ENCODE results near the gene CBY3. TPM values are rescaled to one million over a fixed set of nuclear protein-coding genes. Genes with fewer than 3 reads are reported as not detected.
A peak's percentile ranks its signal among the peaks of the same experiment; 100 is the strongest.

CBY3 gene
- total and polyA plus RNA-seq, 2 of the 13 experiments (the other 11 are each of a cell fraction or from before 2014, with no cell fraction given) = not detected

GRCh38 chr5:179680780-179681401, at the start of gene CBY3 (continued):
- TF ChIP-seq ZKSCAN8 (CRISPR knock-in tag; IDR thresholded peaks at IDR 0.05; ENCODE audit: borderline replicate concordance) (peak; percentile 97), SNAPC2 (CRISPR knock-in tag; IDR thresholded peaks at IDR 0.05) (no peak), FOXC1 (CRISPR knock-in tag; IDR thresholded peaks at IDR 0.05; ENCODE audit: borderline replicate concordance) (peak; percentile 9; the same call in 1 of the 2 replicates), MXI1 (IDR thresholded peaks at IDR 0.05; ENCODE audit: borderline replicate concordance, low read depth, low read length) (peak; percentile 2; the same call in 1 of the 3 replicates), KDM5A (IDR thresholded peaks at IDR 0.05; ENCODE audit: borderline replicate concordance, low read length) (no peak), GATA4 (IDR thresholded peaks at IDR 0.05; ENCODE audit: borderline replicate concordance, low read depth) (peak; percentile 21; the same call in 1 of the 2 replicates), ZNF646 (CRISPR knock-in tag; IDR thresholded peaks at IDR 0.05) (no peak), SOX6 (IDR thresholded peaks at IDR 0.05) (no peak), SOX6 (CRISPR knock-in tag; IDR thresholded peaks at IDR 0.05) (0 out of 2 replicates have a peak, but pooled peaks have one; percentile 9), ZSCAN5A (CRISPR knock-in tag; IDR thresholded peaks at IDR 0.05; ENCODE audit: borderline replicate concordance) (peak; percentile 0; the same call in 1 of the 2 replicates), HIC2 (CRISPR knock-in tag; IDR thresholded peaks at IDR 0.05; ENCODE audit: low read depth) (peak; percentile 35; the same call in 1 of the 2 replicates), FOSL2 (CRISPR knock-in tag; IDR thresholded peaks at IDR 0.05) (peak; percentile 82), MAZ (IDR thresholded peaks at IDR 0.05; ENCODE audit: borderline replicate concordance, low read depth, low read length) (no peak; the same call in 1 of the 2 replicates), MAZ (CRISPR knock-in tag; IDR thresholded peaks at IDR 0.05; ENCODE audit: low read depth) (0 out of 2 replicates have a peak, but pooled peaks have one; percentile 5), ZNF136 (CRISPR knock-in tag; IDR thresholded peaks at IDR 0.05; ENCODE audit: low read depth) (peak; percentile 25; the same call in 1 of the 2 replicates), ZFY (CRISPR knock-in tag; IDR thresholded peaks at IDR 0.05) (0 out of 2 replicates have a peak, but pooled peaks have one; percentile 5), ZNF205 (CRISPR knock-in tag; IDR thresholded peaks at IDR 0.05) (no peak), ZNF572 (CRISPR knock-in tag; IDR thresholded peaks at IDR 0.05) (peak; percentile 25; the same call in 1 of the 2 replicates), ISL2 (CRISPR knock-in tag; IDR thresholded peaks at IDR 0.05) (peak; percentile 4; the same call in 1 of the 2 replicates), ZNF501 (CRISPR knock-in tag; IDR thresholded peaks at IDR 0.05) (peak; percentile 44; the same call in 1 of the 2 replicates), FOSL1 (CRISPR knock-in tag; IDR thresholded peaks at IDR 0.05; ENCODE audit: borderline replicate concordance) (peak; percentile 17; the same call in 1 of the 2 replicates)

Data from HepG2 (cell line).